Activated naive CD8-positive, alpha-beta T cell treated with anti-CD3 and anti-CD28 coated beads, Interleukin-2, amount 10 ng/mL, durations not matched to agents 7 days and 5 days (primary cell): ENCODE data around the gene FGF14. TPM values are rescaled to one million over a fixed set of nuclear protein-coding genes. Genes with fewer than 3 reads are reported as not detected.

Source experiments
- ATAC-seq: fragments of 150-1000 bp; cut with Tn5 transposase; one replicate; pipeline ENCODE4 v1.10.0; 2021; ENCODE audit warnings: low read depth, moderate library complexity
- POLR2A ChIA-PET: fragments of 350-600 bp; sonication (Branson Sonifier 250); formaldehyde crosslinking; loops from one replicate; lab custom pipeline; 2021; ENCODE audit warnings: antibody characterized with exemption; lab: Charles Lee
- DNase-seq: peaks from one replicate; pipeline ENCODE4 v3.0.0; 2021
- H3K27ac Mint-ChIP-seq: one replicate; pipeline ENCODE4 v1.8.0; 2022; ENCODE audit warnings: mild to moderate bottlenecking, mixed read lengths
- H3K27me3 Mint-ChIP-seq: one replicate; pipeline ENCODE4 v1.8.0; 2022; ENCODE audit warnings: mild to moderate bottlenecking, moderate library complexity, mixed read lengths
- H3K36me3 Mint-ChIP-seq: one replicate; pipeline ENCODE4 v1.8.0; 2021; ENCODE audit warnings: mild to moderate bottlenecking, mixed read lengths
- H3K4me1 Mint-ChIP-seq: one replicate; pipeline ENCODE4 v1.8.0; 2021; ENCODE audit warnings: mixed read lengths
- H3K4me3 Mint-ChIP-seq: one replicate; pipeline ENCODE4 v1.8.0; 2022; ENCODE audit warnings: mild to moderate bottlenecking, moderate library complexity, mixed read lengths
- H3K9me3 Mint-ChIP-seq: one replicate; pipeline ENCODE4 v1.8.0; 2021; ENCODE audit warnings: mixed read lengths
- total RNA-seq, 2 experiments: library from RNA; stranded (reverse); gene quantifications; one replicate each; pipeline ENCODE4 v1.2.3, GENCODE V29; 2021

FGF14 gene
- total RNA-seq, 2 experiments from 2014 or later, result 0.03 TPM; not detected in 1

- Mint-ChIP-seq H3K4me3 (no peak overlapping the region), H3K27me3 (no peaks in the 10 kb centered on the region), H3K4me1 (no peaks in the 10 kb centered on the region), H3K9me3 (no peaks in the 10 kb centered on the region), H3K27ac (no peak overlapping the region), H3K36me3 (no peaks in the 10 kb centered on the region)
- DNase-seq (no peak), ATAC-seq (no peak)
- POLR2A ChIA-PET, result no interaction called here
Observed at GRCh38 chr13:102212729-102213128, 189.1 kb downstream of the FGF14 start.

GRCh38 chr13:102208347-102208746 lies 193.5 kb downstream of the FGF14 start:
- H3K4me1 Mint-ChIP-seq, result no peaks in the 10 kb centered on the region

GRCh38 chr13:102207680-102208342 lies 194.0 kb downstream of the FGF14 start:
- H3K36me3 Mint-ChIP-seq, result no peaks in the 10 kb centered on the region
- H3K4me3 Mint-ChIP-seq, result no peak overlapping the region
- POLR2A ChIA-PET, result no interaction called here
- no peaks in the 10 kb centered on the region for H3K4me1 Mint-ChIP-seq
- H3K27ac Mint-ChIP-seq, result no peak overlapping the region
- ATAC-seq (no peak), DNase-seq (no peak)
- H3K9me3 Mint-ChIP-seq, result no peaks in the 10 kb centered on the region
- no peaks in the 10 kb centered on the region for H3K27me3 Mint-ChIP-seq

More at GRCh38 chr13:102208347-102208746, 193.5 kb downstream of the FGF14 start:
- DNase-seq, result no peak
- ATAC-seq, result no peak
- Mint-ChIP-seq H3K27ac (no peak overlapping the region), H3K4me3 (no peak overlapping the region), H3K27me3 (no peaks in the 10 kb centered on the region), H3K36me3 (no peaks in the 10 kb centered on the region), H3K9me3 (no peaks in the 10 kb centered on the region)
- POLR2A ChIA-PET, result no interaction called here

- ATAC-seq (no peak), DNase-seq (no peak)
- Mint-ChIP-seq H3K36me3 (no peaks in the 10 kb centered on the region), H3K9me3 (no peaks in the 10 kb centered on the region), H3K4me1 (no peaks in the 10 kb centered on the region), H3K27me3 (no peaks in the 10 kb centered on the region), H3K27ac (no peak overlapping the region), H3K4me3 (no peak overlapping the region)
- POLR2A ChIA-PET, result no interaction called here
Observed at GRCh38 chr13:102203718-102204117, 198.1 kb downstream of the FGF14 start.

- no peak overlapping the region for H3K27ac Mint-ChIP-seq
- no peak overlapping the region for H3K4me3 Mint-ChIP-seq
- H3K27me3 Mint-ChIP-seq, result peaks cover 4% of the 10 kb centered on the region
- ATAC-seq (no peak), DNase-seq (no peak)
- H3K9me3 Mint-ChIP-seq, result no peaks in the 10 kb centered on the region
- H3K36me3 Mint-ChIP-seq, result no peaks in the 10 kb centered on the region
- POLR2A ChIA-PET, result no interaction called here
- no peaks in the 10 kb centered on the region for H3K4me1 Mint-ChIP-seq
Observed at GRCh38 chr13:102198418-102199311, 203.2 kb downstream of the FGF14 start.

GRCh38 chr13:102197193-102197592 lies 204.7 kb downstream of the FGF14 start:
- peaks cover 2% of the 10 kb centered on the region for H3K9me3 Mint-ChIP-seq
- ATAC-seq (no peak), DNase-seq (no peak)
- no peaks in the 10 kb centered on the region for H3K4me1 Mint-ChIP-seq
- POLR2A ChIA-PET, result no interaction called here
- H3K4me3 Mint-ChIP-seq, result no peak overlapping the region
- H3K27me3 Mint-ChIP-seq, result peaks cover 4% of the 10 kb centered on the region
- no peak overlapping the region for H3K27ac Mint-ChIP-seq
- no peaks in the 10 kb centered on the region for H3K36me3 Mint-ChIP-seq

- H3K4me3 Mint-ChIP-seq, result no peak overlapping the region
- DNase-seq (no peak), ATAC-seq (no peak)
- peaks cover 2% of the 10 kb centered on the region for H3K9me3 Mint-ChIP-seq
- H3K4me1 Mint-ChIP-seq, result no peaks in the 10 kb centered on the region
- H3K36me3 Mint-ChIP-seq, result no peaks in the 10 kb centered on the region
- POLR2A ChIA-PET, result no interaction called here
- peaks cover 4% of the 10 kb centered on the region for H3K27me3 Mint-ChIP-seq
- no peak overlapping the region for H3K27ac Mint-ChIP-seq
Observed at GRCh38 chr13:102195566-102196462, 206.0 kb downstream of the FGF14 start.

GRCh38 chr13:102192858-102193257 lies 209.0 kb downstream of the FGF14 start:
- Mint-ChIP-seq H3K27me3 (peaks cover 4% of the 10 kb centered on the region), H3K27ac (no peak overlapping the region), H3K4me3 (no peak overlapping the region), H3K4me1 (no peaks in the 10 kb centered on the region), H3K36me3 (no peaks in the 10 kb centered on the region), H3K9me3 (peaks cover 2% of the 10 kb centered on the region)
- POLR2A ChIA-PET, result no interaction called here
- DNase-seq (no peak), ATAC-seq (no peak)

- H3K27ac Mint-ChIP-seq, result no peak overlapping the region
- no peaks in the 10 kb centered on the region for H3K36me3 Mint-ChIP-seq
- H3K9me3 Mint-ChIP-seq, result peaks cover 2% of the 10 kb centered on the region
- H3K27me3 Mint-ChIP-seq, result peaks cover 4% of the 10 kb centered on the region
- POLR2A ChIA-PET, result no interaction called here
- H3K4me3 Mint-ChIP-seq, result no peak overlapping the region
- no peaks in the 10 kb centered on the region for H3K4me1 Mint-ChIP-seq
- DNase-seq (no peak), ATAC-seq (no peak)
Observed at GRCh38 chr13:102191951-102192502, 209.8 kb downstream of the FGF14 start.

- Mint-ChIP-seq H3K27me3 (peaks cover 2% of the 10 kb centered on the region), H3K9me3 (peaks cover 2% of the 10 kb centered on the region), H3K4me3 (no peak overlapping the region), H3K4me1 (no peaks in the 10 kb centered on the region), H3K36me3 (no peaks in the 10 kb centered on the region), H3K27ac (no peak overlapping the region)
- DNase-seq, result no peak
- no peak for ATAC-seq
- POLR2A ChIA-PET, result no interaction called here
Observed at GRCh38 chr13:102190930-102191329, 210.9 kb downstream of the FGF14 start.

- Mint-ChIP-seq H3K4me1 (no peaks in the 10 kb centered on the region), H3K27me3 (no peaks in the 10 kb centered on the region), H3K36me3 (no peaks in the 10 kb centered on the region), H3K4me3 (no peak overlapping the region), H3K9me3 (no peaks in the 10 kb centered on the region), H3K27ac (no peak overlapping the region)
- DNase-seq (no peak), ATAC-seq (no peak)
- POLR2A ChIA-PET, result no interaction called here
Observed at GRCh38 chr13:102187313-102187712, 214.5 kb downstream of the FGF14 start.

GRCh38 chr13:102185375-102185984 lies 216.4 kb downstream of the FGF14 start:
- Mint-ChIP-seq H3K36me3 (no peaks in the 10 kb centered on the region), H3K27me3 (no peaks in the 10 kb centered on the region), H3K27ac (no peak overlapping the region), H3K4me1 (no peaks in the 10 kb centered on the region), H3K9me3 (no peaks in the 10 kb centered on the region), H3K4me3 (no peak overlapping the region)
- no peak for DNase-seq
- POLR2A ChIA-PET, result no interaction called here
- ATAC-seq, result no peak
